Measurements from ENCODE around the gene C2CD4B. TPM values are rescaled to one million over a fixed set of nuclear protein-coding genes. Genes with fewer than 3 reads are reported as not detected.

The C2CD4B gene
- total RNA-seq, 1 experiment from 2014 or later: 1.3 TPM

DNA sequence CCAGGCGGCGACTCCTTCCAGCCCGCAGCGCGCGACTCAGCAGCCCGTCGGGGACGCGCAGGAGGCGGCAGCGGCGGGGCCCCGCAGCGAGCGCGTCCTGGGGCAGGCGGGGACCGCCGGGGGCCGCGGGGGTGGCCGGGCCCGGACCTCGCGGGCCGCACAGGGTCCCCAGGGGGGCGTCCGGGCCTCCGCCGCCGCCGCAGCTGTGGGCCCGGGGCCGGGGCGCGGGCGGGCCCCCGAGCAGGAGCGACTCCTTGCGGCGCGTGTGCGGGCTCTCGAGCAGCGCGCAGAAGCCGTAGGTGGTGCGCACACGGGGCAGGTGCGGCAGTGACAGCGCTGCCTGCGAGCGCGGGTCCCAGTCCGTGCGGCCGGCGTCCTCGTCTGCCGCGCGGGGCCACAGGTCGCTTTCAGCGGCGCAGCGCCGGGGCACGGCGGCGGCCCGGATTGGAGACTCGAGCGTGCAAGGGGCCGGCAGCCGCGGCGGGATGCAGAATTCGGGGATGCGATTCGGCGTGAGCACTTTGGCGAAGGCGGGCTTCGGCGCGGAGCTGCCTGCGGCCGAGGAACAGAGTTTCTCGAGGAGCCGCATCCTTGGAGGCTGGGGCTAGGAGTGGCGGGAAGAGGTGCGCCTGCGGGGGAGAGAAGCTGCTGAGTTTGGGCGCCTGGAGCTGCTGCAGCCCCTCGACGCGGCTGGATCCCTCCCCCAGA is 535 bp downstream of the C2CD4B start:
- Mint-ChIP-seq H3K9me3 (no peaks in the 10 kb centered on the region), H3K4me1 (peaks cover 17% of the 10 kb centered on the region), H3K4me3 (peak overlapping the region; percentile 82), H3K27ac (no peak overlapping the region), H3K36me3 (no peaks in the 10 kb centered on the region), H3K27me3 (ENCODE audit: low read depth) (peaks cover 73% of the 10 kb centered on the region)
- DNase-seq (ENCODE audit: low spot score): peak; percentile 69
- ATAC-seq: peak; percentile 60
- TF ChIP-seq JUN (CRISPR knock-in tag; IDR thresholded peaks at IDR 0.05): peak; percentile 36; the same call in 1 of the 2 replicates
- TF ChIP-seq TP53 (CRISPR knock-in tag; IDR thresholded peaks at IDR 0.05): peak; percentile 9; the same call in 1 of the 2 replicates
- peak; percentile 46; the same call in 1 of the 2 replicates for TF ChIP-seq TEAD4 (CRISPR knock-in tag; IDR thresholded peaks at IDR 0.05)
- no peak for TF ChIP-seq NFE2L1 (CRISPR knock-in tag; IDR thresholded peaks at IDR 0.05)
- ChIA-PET POLR2A (interaction anchor here (0.6 kb wide), 1 partner anchor 87 kb away, joined by 3 read pairs; no protein-coding TSS in a partner anchor), CTCF (interaction anchor here (0.6 to 1.5 kb wide), 11 partner anchors 35 to 576 kb away, joined by 3 to 14 read pairs (median 3); partner anchors contain the start of genes C2CD4A and VPS13C)

DNA sequence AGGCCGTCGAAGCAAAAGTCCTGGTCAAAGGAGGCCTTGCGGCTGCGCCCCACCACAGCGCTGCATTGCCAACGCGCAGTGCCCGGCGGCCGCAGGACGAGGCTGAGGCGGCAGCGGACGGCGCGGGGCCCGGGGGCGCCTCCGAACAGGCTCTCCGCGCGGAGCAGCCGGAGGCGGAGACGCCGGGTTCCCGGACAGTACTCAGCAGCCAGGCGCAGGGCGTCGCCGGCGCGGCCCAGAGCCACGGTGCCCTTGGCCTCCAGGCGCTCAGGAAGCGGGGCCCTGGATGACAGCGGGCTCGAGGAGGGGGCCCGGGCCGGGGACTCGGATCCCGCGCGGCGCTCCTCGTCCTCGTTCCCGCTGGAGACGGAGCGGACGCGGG is 1.1 kb downstream of the C2CD4B start:
- ATAC-seq: peak; percentile 60
- H3K27ac Mint-ChIP-seq: no peak overlapping the region
- peaks cover 70% of the 10 kb centered on the region for H3K27me3 Mint-ChIP-seq (ENCODE audit: low read depth)
- H3K4me1 Mint-ChIP-seq: peaks cover 14% of the 10 kb centered on the region
- H3K9me3 Mint-ChIP-seq: no peaks in the 10 kb centered on the region
- ChIA-PET POLR2A (no interaction called here), CTCF (no interaction called here)
- DNase-seq (ENCODE audit: low spot score): peak; percentile 53
- no peak overlapping the region for H3K4me3 Mint-ChIP-seq
- H3K36me3 Mint-ChIP-seq: no peaks in the 10 kb centered on the region
- 0 out of 2 replicates have a peak, but pooled peaks have one; percentile 66 for TF ChIP-seq FOXP1 (CRISPR knock-in tag; IDR thresholded peaks at IDR 0.05; ENCODE audit: borderline replicate concordance)
- no peak for TF ChIP-seq KAT7 (CRISPR knock-in tag; IDR thresholded peaks at IDR 0.05; ENCODE audit: borderline replicate concordance)
- no peak for TF ChIP-seq MXD4 (CRISPR knock-in tag; IDR thresholded peaks at IDR 0.05; ENCODE audit: borderline replicate concordance)
- TF ChIP-seq FOXK1 (CRISPR knock-in tag; IDR thresholded peaks at IDR 0.05): no peak; the same call in 1 of the 2 replicates
- TF ChIP-seq GABPB1 (CRISPR knock-in tag; IDR thresholded peaks at IDR 0.05): no peak
- 0 out of 2 replicates have a peak, but pooled peaks have one; percentile 50 for TF ChIP-seq RELA (CRISPR knock-in tag; IDR thresholded peaks at IDR 0.05; ENCODE audit: borderline replicate concordance)
- TF ChIP-seq, protein P1, sequence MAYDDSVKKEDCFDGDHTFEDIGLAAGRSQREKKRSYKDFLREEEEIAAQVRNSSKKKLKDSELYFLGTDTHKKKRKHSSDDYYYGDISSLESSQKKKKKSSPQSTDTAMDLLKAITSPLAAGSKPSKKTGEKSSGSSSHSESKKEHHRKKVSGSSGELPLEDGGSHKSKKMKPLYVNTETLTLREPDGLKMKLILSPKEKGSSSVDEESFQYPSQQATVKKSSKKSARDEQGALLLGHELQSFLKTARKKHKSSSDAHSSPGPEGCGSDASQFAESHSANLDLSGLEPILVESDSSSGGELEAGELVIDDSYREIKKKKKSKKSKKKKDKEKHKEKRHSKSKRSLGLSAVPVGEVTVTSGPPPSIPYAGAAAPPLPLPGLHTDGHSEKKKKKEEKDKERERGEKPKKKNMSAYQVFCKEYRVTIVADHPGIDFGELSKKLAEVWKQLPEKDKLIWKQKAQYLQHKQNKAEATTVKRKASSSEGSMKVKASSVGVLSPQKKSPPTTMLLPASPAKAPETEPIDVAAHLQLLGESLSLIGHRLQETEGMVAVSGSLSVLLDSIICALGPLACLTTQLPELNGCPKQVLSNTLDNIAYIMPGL (CRISPR knock-in tag; IDR thresholded peaks at IDR 0.05): 0 out of 2 replicates have a peak, but pooled peaks have one; percentile 52
- TF ChIP-seq, protein P2, sequence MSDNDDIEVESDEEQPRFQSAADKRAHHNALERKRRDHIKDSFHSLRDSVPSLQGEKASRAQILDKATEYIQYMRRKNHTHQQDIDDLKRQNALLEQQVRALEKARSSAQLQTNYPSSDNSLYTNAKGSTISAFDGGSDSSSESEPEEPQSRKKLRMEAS (CRISPR knock-in tag; IDR thresholded peaks at IDR 0.05): peak; percentile 45; the same call in 1 of the 2 replicates
- TF ChIP-seq CBFB (CRISPR knock-in tag; IDR thresholded peaks at IDR 0.05; ENCODE audit: low read depth): 0 out of 2 replicates have a peak, but pooled peaks have one; percentile 21

DNA sequence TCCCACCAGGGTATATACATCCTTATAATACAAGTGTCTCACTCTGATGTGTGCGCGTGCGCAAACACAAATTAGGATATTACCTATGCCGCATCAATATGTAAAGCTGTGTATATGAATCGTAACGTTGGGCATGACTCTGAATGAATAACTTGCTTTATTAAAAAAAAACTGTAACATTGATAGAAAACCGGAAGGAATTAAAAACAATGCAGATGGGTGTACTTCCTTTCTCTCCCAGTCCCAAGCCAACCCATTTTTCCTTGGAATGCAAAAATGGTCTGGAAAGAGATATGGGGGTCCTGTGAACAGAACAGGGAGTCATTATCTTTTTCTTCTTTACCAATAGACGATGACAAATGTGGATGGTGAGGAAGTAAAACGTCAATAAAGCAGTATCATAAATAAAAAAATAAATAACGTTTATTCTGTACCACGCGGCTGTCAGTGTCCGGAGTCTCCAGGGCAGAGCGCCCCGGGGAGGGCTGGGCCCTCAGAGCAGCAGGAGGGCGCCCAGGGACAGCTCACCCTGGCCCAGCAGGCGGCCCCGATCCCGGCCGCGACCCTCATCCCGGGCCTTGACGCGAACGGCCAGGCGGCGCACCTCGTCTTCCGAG is 1.6 kb downstream of the C2CD4B start:
- Mint-ChIP-seq H3K27me3 (ENCODE audit: low read depth) (peaks cover 70% of the 10 kb centered on the region), H3K4me3 (peak overlapping the region; percentile 56), H3K36me3 (no peaks in the 10 kb centered on the region), H3K27ac (no peak overlapping the region), H3K4me1 (peaks cover 14% of the 10 kb centered on the region), H3K9me3 (no peaks in the 10 kb centered on the region)
- DNase-seq (ENCODE audit: low spot score) (no peak), ATAC-seq (no peak)
- ChIA-PET POLR2A (no interaction called here), CTCF (no interaction called here)
- no peak for TF ChIP-seq ZNF396 (CRISPR knock-in tag; IDR thresholded peaks at IDR 0.05; ENCODE audit: borderline replicate concordance)
- TF ChIP-seq, protein P3, sequence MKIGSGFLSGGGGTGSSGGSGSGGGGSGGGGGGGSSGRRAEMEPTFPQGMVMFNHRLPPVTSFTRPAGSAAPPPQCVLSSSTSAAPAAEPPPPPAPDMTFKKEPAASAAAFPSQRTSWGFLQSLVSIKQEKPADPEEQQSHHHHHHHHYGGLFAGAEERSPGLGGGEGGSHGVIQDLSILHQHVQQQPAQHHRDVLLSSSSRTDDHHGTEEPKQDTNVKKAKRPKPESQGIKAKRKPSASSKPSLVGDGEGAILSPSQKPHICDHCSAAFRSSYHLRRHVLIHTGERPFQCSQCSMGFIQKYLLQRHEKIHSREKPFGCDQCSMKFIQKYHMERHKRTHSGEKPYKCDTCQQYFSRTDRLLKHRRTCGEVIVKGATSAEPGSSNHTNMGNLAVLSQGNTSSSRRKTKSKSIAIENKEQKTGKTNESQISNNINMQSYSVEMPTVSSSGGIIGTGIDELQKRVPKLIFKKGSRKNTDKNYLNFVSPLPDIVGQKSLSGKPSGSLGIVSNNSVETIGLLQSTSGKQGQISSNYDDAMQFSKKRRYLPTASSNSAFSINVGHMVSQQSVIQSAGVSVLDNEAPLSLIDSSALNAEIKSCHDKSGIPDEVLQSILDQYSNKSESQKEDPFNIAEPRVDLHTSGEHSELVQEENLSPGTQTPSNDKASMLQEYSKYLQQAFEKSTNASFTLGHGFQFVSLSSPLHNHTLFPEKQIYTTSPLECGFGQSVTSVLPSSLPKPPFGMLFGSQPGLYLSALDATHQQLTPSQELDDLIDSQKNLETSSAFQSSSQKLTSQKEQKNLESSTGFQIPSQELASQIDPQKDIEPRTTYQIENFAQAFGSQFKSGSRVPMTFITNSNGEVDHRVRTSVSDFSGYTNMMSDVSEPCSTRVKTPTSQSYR (CRISPR knock-in tag; IDR thresholded peaks at IDR 0.05): no peak
- TF ChIP-seq, protein P4, sequence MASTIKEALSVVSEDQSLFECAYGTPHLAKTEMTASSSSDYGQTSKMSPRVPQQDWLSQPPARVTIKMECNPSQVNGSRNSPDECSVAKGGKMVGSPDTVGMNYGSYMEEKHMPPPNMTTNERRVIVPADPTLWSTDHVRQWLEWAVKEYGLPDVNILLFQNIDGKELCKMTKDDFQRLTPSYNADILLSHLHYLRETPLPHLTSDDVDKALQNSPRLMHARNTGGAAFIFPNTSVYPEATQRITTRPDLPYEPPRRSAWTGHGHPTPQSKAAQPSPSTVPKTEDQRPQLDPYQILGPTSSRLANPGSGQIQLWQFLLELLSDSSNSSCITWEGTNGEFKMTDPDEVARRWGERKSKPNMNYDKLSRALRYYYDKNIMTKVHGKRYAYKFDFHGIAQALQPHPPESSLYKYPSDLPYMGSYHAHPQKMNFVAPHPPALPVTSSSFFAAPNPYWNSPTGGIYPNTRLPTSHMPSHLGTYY (CRISPR knock-in tag; IDR thresholded peaks at IDR 0.05): no peak
- TF ChIP-seq, protein P5, sequence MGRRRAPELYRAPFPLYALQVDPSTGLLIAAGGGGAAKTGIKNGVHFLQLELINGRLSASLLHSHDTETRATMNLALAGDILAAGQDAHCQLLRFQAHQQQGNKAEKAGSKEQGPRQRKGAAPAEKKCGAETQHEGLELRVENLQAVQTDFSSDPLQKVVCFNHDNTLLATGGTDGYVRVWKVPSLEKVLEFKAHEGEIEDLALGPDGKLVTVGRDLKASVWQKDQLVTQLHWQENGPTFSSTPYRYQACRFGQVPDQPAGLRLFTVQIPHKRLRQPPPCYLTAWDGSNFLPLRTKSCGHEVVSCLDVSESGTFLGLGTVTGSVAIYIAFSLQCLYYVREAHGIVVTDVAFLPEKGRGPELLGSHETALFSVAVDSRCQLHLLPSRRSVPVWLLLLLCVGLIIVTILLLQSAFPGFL (CRISPR knock-in tag; IDR thresholded peaks at IDR 0.05; ENCODE audit: borderline replicate concordance): no peak

Measured in WTC11 (cell line).